Measurements from ENCODE around the gene KIF1A. TPM values are rescaled to one million over a fixed set of nuclear protein-coding genes. Genes with fewer than 3 reads are reported as not detected.

Gene KIF1A
- total and polyA plus RNA-seq, 2 of the 13 experiments (the other 11 are each of a cell fraction or from before 2014, with no cell fraction given): 0.01 TPM; not detected in 1

- TF ChIP-seq ZNF101 (CRISPR knock-in tag; IDR thresholded peaks at IDR 0.05; ENCODE audit: borderline replicate concordance, low read depth) (0 out of 2 replicates have a peak, but pooled peaks have one; percentile 63), E2F2 (CRISPR knock-in tag; IDR thresholded peaks at IDR 0.05; ENCODE audit: borderline replicate concordance) (no peak), ZBTB4 (CRISPR knock-in tag; IDR thresholded peaks at IDR 0.05; ENCODE audit: borderline replicate concordance) (peak; percentile 92), TSC22D2 (CRISPR knock-in tag; IDR thresholded peaks at IDR 0.05; ENCODE audit: borderline replicate concordance) (peak; percentile 98), ARID5B (CRISPR knock-in tag; IDR thresholded peaks at IDR 0.05) (peak; percentile 95), ZNF282 (IDR thresholded peaks at IDR 0.05; ENCODE audit: partially characterized antibody) (no peak), ZNF672 (CRISPR knock-in tag; IDR thresholded peaks at IDR 0.05) (peak; percentile 93; the same call in 1 of the 2 replicates), IRF2 (CRISPR knock-in tag; IDR thresholded peaks at IDR 0.05) (peak; percentile 92), MEF2D (CRISPR knock-in tag; IDR thresholded peaks at IDR 0.05) (peak; percentile 95), ZBTB2 (CRISPR knock-in tag; IDR thresholded peaks at IDR 0.05; ENCODE audit: low read depth) (peak; percentile 40; the same call in 1 of the 2 replicates), ZNF331 (CRISPR knock-in tag; IDR thresholded peaks at IDR 0.05) (peak; percentile 96), IKZF5 (CRISPR knock-in tag; IDR thresholded peaks at IDR 0.05) (peak; percentile 100), TBX3 (IDR thresholded peaks at IDR 0.05; ENCODE audit: borderline replicate concordance) (peak; percentile 89; the same call in 1 of the 2 replicates), SNAPC2 (CRISPR knock-in tag; IDR thresholded peaks at IDR 0.05) (peak; percentile 79), SUZ12 (IDR thresholded peaks at IDR 0.05; ENCODE audit: low read depth, low read length) (no peak), KDM3A (CRISPR knock-in tag; IDR thresholded peaks at IDR 0.05; ENCODE audit: low read depth) (peak; percentile 82), ZNF543 (CRISPR knock-in tag; IDR thresholded peaks at IDR 0.05) (peak; percentile 96)
These were observed 37.3 kb upstream of the KIF1A start (continued) for GRCh38 chr2:240857039-240858008.
